MM.1S (cell line): Measurements from ENCODE around the gene KCNC3.

Source experiments
- DNase-seq: peaks from one replicate; pipeline ENCODE4 v3.0.0-alpha.2; 2015
- H2AFZ ChIP-seq: fragments of 300-600 bp; sonication (generic); 2 replicates; pipeline ENCODE4 v1.6.0; 2016; ENCODE audit warnings: antibody characterized with exemption, low read length
- H3F3A ChIP-seq: fragments of 300-600 bp; sonication (generic); 2 replicates; pipeline ENCODE4 v1.6.1; 2016; ENCODE audit warnings: mild to moderate bottlenecking, antibody characterized with exemption, low read length, moderate library complexity, mixed read lengths; ENCODE audit not compliant: insufficient read depth
- H3K27ac ChIP-seq: fragments of 300-600 bp; sonication (generic); 2 replicates; pipeline ENCODE4 v1.5.1; 2016; ENCODE audit warnings: mild to moderate bottlenecking, low read length
- H3K27me3 ChIP-seq: fragments of 300-600 bp; sonication (generic); replicated peaks from 2 replicates; pipeline ENCODE4 v1.6.0; 2016; ENCODE audit warnings: low read length; ENCODE audit not compliant: insufficient read depth
- H3K36me3 ChIP-seq: fragments of 300-600 bp; sonication (generic); replicated peaks from 2 replicates; pipeline ENCODE4 v1.6.1; 2016; ENCODE audit warnings: mild to moderate bottlenecking, low read length, mixed read lengths; ENCODE audit not compliant: insufficient read depth
- H3K4me1 ChIP-seq: fragments of 300-600 bp; sonication (generic); 2 replicates; pipeline ENCODE4 v1.6.1; 2016; ENCODE audit warnings: low read length, mixed read lengths
- H3K4me2 ChIP-seq: fragments of 300-600 bp; sonication (generic); 2 replicates; pipeline ENCODE4 v1.6.0; 2016; ENCODE audit warnings: low read depth, low read length
- H3K4me3 ChIP-seq: fragments of 300-600 bp; sonication (generic); 2 replicates; pipeline ENCODE4 v1.5.1; 2016; ENCODE audit warnings: low read length, mixed read lengths
- H3K79me2 ChIP-seq: fragments of 300-600 bp; sonication (generic); 2 replicates; pipeline ENCODE4 v1.6.1; 2016; ENCODE audit warnings: mixed run types, low read length, mixed read lengths
- H3K9ac ChIP-seq: fragments of 300-600 bp; sonication (generic); 2 replicates; pipeline ENCODE4 v1.6.1; 2016; ENCODE audit warnings: low read length, mixed read lengths
- H3K9me2 ChIP-seq: fragments of 300-600 bp; sonication (generic); replicated peaks from 2 replicates; pipeline ENCODE4 v1.6.1; 2016; ENCODE audit warnings: mild to moderate bottlenecking, low read length, mixed read lengths; ENCODE audit not compliant: insufficient read depth
- H3K9me3 ChIP-seq: fragments of 300-600 bp; sonication (generic); replicated peaks from 2 replicates; pipeline ENCODE4 v1.6.1; 2016; ENCODE audit warnings: mild to moderate bottlenecking, low read length, mixed read lengths; ENCODE audit not compliant: insufficient read depth
- H4K20me1 ChIP-seq: fragments of 300-600 bp; sonication (generic); 2 replicates; pipeline ENCODE4 v1.6.1; 2016; ENCODE audit warnings: mild to moderate bottlenecking, low read length, moderate library complexity, mixed read lengths; ENCODE audit not compliant: insufficient read depth
- CTCF ChIP-seq: fragments of 300-600 bp; sonication (generic); IDR thresholded peaks from 2 replicates; pipeline ENCODE4 v1.5.1; 2016; ENCODE audit warnings: antibody characterized with exemption, low read length, mixed read lengths
- EZH2 ChIP-seq: fragments of 300-600 bp; sonication (generic); optimal IDR thresholded peaks from 2 replicates; pipeline ENCODE3; 2017; ENCODE audit warnings: low read depth, mild to moderate bottlenecking, antibody characterized with exemption, low read length, mixed read lengths
- EZH2phosphoT487 ChIP-seq: fragments of 300-600 bp; sonication (generic); IDR thresholded peaks from 2 replicates; pipeline ENCODE4 v1.6.1; 2018; ENCODE audit warnings: antibody characterized with exemption, low read length

Gene KCNC3

GRCh38 chr19:50276370-50277063, 52.7 kb downstream of the KCNC3 start:
- H3K79me2 ChIP-seq = no peaks in the 10 kb centered on the region
- H2AFZ ChIP-seq = no peak overlapping the region
- no peaks in the 10 kb centered on the region for H3K36me3 ChIP-seq
- no peak overlapping the region for H3K4me3 ChIP-seq
- H3K9ac ChIP-seq = no peak overlapping the region
- H3K4me2 ChIP-seq = no peak overlapping the region
- H3K9me2 ChIP-seq = no peaks in the 10 kb centered on the region
- no peak for TF ChIP-seq CTCF
- no peak for TF ChIP-seq EZH2
- no peak for TF ChIP-seq EZH2phosphoT487
- H4K20me1 ChIP-seq = no peaks in the 10 kb centered on the region
- H3F3A ChIP-seq = no peaks in the 10 kb centered on the region
- H3K27me3 ChIP-seq = peaks cover 76% of the 10 kb centered on the region
- DNase-seq = no peak
- no peaks in the 10 kb centered on the region for H3K4me1 ChIP-seq
- no peaks in the 10 kb centered on the region for H3K9me3 ChIP-seq
- H3K27ac ChIP-seq = no peak overlapping the region

DNA sequence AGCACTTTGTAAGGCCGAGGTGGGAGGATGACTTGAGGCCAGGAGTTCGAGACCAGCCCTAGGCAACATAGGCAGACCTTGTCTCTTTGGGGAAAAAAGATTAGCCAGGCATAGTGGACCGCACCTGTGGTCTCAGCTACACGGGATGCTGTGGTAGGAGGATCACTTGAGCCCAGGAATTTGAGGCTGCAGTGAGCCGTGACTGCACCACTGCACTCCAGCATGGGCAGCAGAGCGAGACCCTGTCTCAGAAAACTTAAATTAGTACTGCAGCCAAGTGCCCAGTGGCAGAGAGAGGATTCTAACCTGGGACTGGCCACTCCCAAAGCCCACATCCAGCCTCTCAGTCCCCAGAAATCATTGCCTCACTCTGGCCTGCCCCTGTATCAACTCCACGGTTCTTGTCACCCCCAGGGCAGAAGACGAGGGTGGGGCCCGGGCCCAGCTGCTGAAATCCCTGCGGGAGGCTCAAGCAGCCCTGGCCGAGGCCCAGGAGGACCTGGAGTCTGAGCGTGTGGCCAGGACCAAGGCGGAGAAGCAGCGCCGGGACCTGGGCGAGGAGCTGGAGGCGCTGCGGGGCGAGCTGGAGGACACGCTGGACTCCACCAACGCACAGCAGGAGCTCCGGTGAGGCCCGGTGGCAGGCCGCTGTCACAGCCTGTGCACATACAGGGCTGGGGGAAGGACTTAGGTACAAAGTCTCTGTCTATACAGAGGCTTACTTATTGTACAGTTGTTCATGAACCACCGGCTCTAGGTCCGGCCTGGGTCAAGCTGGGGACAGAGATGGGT, 53.4 kb downstream of the KCNC3 start:
- Histone ChIP-seq H3K27ac (no peak overlapping the region), H3K4me2 (no peak overlapping the region), H3K27me3 (peaks cover 76% of the 10 kb centered on the region), H3F3A (no peaks in the 10 kb centered on the region), H2AFZ (no peak overlapping the region), H3K4me3 (no peak overlapping the region), H3K4me1 (no peaks in the 10 kb centered on the region), H3K79me2 (no peaks in the 10 kb centered on the region), H3K9ac (no peak overlapping the region), H3K9me3 (no peaks in the 10 kb centered on the region), H4K20me1 (no peaks in the 10 kb centered on the region), H3K36me3 (no peaks in the 10 kb centered on the region), H3K9me2 (no peaks in the 10 kb centered on the region)
- no peak for DNase-seq
- TF ChIP-seq CTCF = no peak
- TF ChIP-seq EZH2 = no peak
- TF ChIP-seq EZH2phosphoT487 = no peak

DNA sequence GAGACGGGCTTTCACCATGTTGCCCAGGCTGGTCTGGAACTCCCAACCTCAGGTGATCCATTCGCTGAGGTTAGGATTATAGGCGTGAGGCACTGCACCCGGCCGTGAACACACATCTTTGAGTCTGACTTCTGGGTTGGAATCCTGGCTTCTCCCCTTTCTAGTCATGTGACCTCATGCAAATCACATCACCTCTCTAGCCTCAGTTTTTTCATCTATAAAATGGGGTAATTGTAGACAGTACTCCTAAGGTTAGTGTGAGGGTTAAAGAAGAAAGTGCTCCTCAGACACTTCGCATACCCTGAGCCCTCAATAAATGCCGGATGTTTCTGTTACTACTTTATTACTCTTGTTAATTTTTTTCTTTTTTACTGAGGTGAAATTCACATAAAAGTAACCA, 55.4 kb downstream of the KCNC3 start:
- Histone ChIP-seq H3K79me2 (no peaks in the 10 kb centered on the region), H3K27ac (no peak overlapping the region), H3K9ac (no peak overlapping the region), H3K9me3 (no peaks in the 10 kb centered on the region), H3F3A (no peaks in the 10 kb centered on the region), H3K36me3 (no peaks in the 10 kb centered on the region), H3K4me1 (no peaks in the 10 kb centered on the region), H3K4me3 (no peak overlapping the region), H3K9me2 (no peaks in the 10 kb centered on the region), H4K20me1 (no peaks in the 10 kb centered on the region), H3K4me2 (no peak overlapping the region), H3K27me3 (peaks cover 66% of the 10 kb centered on the region), H2AFZ (no peak overlapping the region)
- no peak for DNase-seq
- TF ChIP-seq CTCF (no peak), EZH2 (no peak), EZH2phosphoT487 (no peak)
